Panc1 (cell line): ENCODE measurements around the gene CSK. TPM values are rescaled to one million over a fixed set of nuclear protein-coding genes. Genes with fewer than 3 reads are reported as not detected.

Experiments
- ATAC-seq: fragments of 200-7000 bp; cut with Tn5 transposase; 2 replicates; pipeline ENCODE4 v1.9.1; 2020; ENCODE audit warnings: mild to moderate bottlenecking, moderate library complexity
- BruUV-seq: library from RNA; stranded (reverse); fragments of 400-500 nt; replicated peaks from 2 replicates; lab custom pipeline; 2021; lab: Mats Ljungman, UMichigan
- CTCF ChIA-PET: fragments of 300-600 bp; sonication (Branson Sonifier 250); formaldehyde crosslinking; loops from one replicate; lab custom pipeline; 2022; ENCODE audit warnings: antibody characterized with exemption; lab: Charles Lee
- POLR2A ChIA-PET: fragments of 300-600 bp; sonication (Branson Sonifier 250); formaldehyde crosslinking; loops from one replicate; lab custom pipeline; 2022; ENCODE audit warnings: antibody characterized with exemption; lab: Charles Lee
- DNase-seq: peaks from one replicate; pipeline ENCODE4 v3.0.0-alpha.2; 2010; ENCODE audit warnings: low read depth, low spot score
- H3K27ac ChIP-seq: 2 replicates; pipeline ENCODE4 v1.5.1; 2011; ENCODE audit warnings: mild to moderate bottlenecking, low read length, inconsistent platforms
- H3K27me3 ChIP-seq: fragments of 200-500 bp; sonication (Bioruptor generic); 2 replicates; pipeline ENCODE4 v1.6.0; 2014; ENCODE audit warnings: low read length, inconsistent platforms; ENCODE audit not compliant: control insufficient read depth, insufficient read depth
- H3K36me3 ChIP-seq: fragments of 200-500 bp; sonication (Bioruptor generic); 2 replicates; pipeline ENCODE4 v1.5.1; 2014; ENCODE audit warnings: inconsistent platforms, mild to moderate bottlenecking, low read length, moderate library complexity; ENCODE audit not compliant: control insufficient read depth, insufficient read depth
- H3K4me1 ChIP-seq: 2 replicates; pipeline ENCODE4 v1.5.1; 2011; ENCODE audit warnings: inconsistent platforms, mild to moderate bottlenecking, low read length, moderate library complexity; ENCODE audit not compliant: control insufficient read depth, insufficient read depth
- H3K4me3 ChIP-seq, 2 experiments: 2 replicates each; pipeline ENCODE4 v1.5.1; 2011 to 2012; ENCODE audit warnings: low read depth in 2 of 2, low read length in 2 of 2, mild to moderate bottlenecking in 2 of 2, inconsistent platforms in 1 of 2, moderate library complexity in 1 of 2
- H3K9me3 ChIP-seq: fragments of 200-500 bp; sonication (Bioruptor generic); 2 replicates; pipeline ENCODE4 v1.5.1; 2014; ENCODE audit warnings: low read depth, mild to moderate bottlenecking, inconsistent platforms, low read length, moderate library complexity; ENCODE audit not compliant: control insufficient read depth, insufficient read depth
- CTCF ChIP-seq: fragments of 450-650 bp; IDR thresholded peaks from 2 replicates; pipeline ENCODE4 v1.5.1; 2017; ENCODE audit warnings: mild to moderate bottlenecking
- POLR2AphosphoS5 ChIP-seq: IDR thresholded peaks from 2 replicates; pipeline ENCODE4 v1.6.1; 2012; ENCODE audit warnings: mild to moderate bottlenecking, low read depth, low read length, moderate library complexity
- REST ChIP-seq, 2 experiments: IDR thresholded peaks; 2 replicates each; pipeline ENCODE4 v1.6.1; 2011 to 2012; ENCODE audit warnings: low read depth in 2 of 2, control low read depth in 1 of 2, low read length in 1 of 2, mild to moderate bottlenecking in 1 of 2, moderate library complexity in 1 of 2; ENCODE audit not compliant: insufficient read depth in 1 of 2
- SIN3A ChIP-seq: IDR thresholded peaks from 2 replicates; pipeline ENCODE4 v1.6.1; 2012; ENCODE audit warnings: low read depth, mild to moderate bottlenecking, low read length, moderate library complexity, borderline replicate concordance; ENCODE audit not compliant: insufficient read depth
- TCF7L2 ChIP-seq: IDR thresholded peaks from 2 replicates; pipeline ENCODE4 v1.6.1; 2011; ENCODE audit warnings: mild to moderate bottlenecking, low read depth, low read length, inconsistent platforms
- in situ Hi-C: cut with HindIII; loops from 2 replicates; pipeline ENCODE4 v1.10.0; 2016; ENCODE audit warnings: low sequenced_read_pairs, low pct_unique_long_range_greater_than_20kb
- intact Hi-C: fragments of 100-400 bp; cut with micrococcal nuclease; formaldehyde crosslinking; loops from one replicate; pipeline ENCODE4 v1.10.0; 2022; ENCODE audit not compliant: unreplicated experiment
- total RNA-seq: library from RNA; stranded (reverse); gene quantifications from one replicate; pipeline ENCODE4 v1.2.1, GENCODE V29; 2021; ENCODE audit not compliant: unreplicated experiment

The CSK gene
- total RNA-seq, 1 experiment from 2014 or later: 81.4 TPM

GRCh38 chr15:74777769-74778598 lies 3.9 kb upstream of the CSK start:
- no TSS peak for BruUV-seq
- no peak for TF ChIP-seq SIN3A
- TF ChIP-seq REST (IDR thresholded peaks at IDR 0.05; ENCODE audit: insufficient read depth in 1 of 2, low read depth in 2 of 2, low read length in 1 of 2): no peak
- TF ChIP-seq CTCF: no peak
- no peak for TF ChIP-seq TCF7L2
- TF ChIP-seq POLR2AphosphoS5: no peak
- H3K4me1 ChIP-seq: peaks cover 26% of the 10 kb centered on the region
- H3K27ac ChIP-seq: no peak overlapping the region
- H3K9me3 ChIP-seq: no peaks in the 10 kb centered on the region
- ChIA-PET POLR2A (no interaction called here), CTCF (interaction anchor here (0.5 to 1.3 kb wide), 3 partner anchors 9 to 145 kb away, joined by 3 to 6 read pairs (median 4); no protein-coding TSS in a partner anchor)
- no peaks in the 10 kb centered on the region for H3K27me3 ChIP-seq
- intact Hi-C loops (loop anchor here (10.0 kb wide), 2 partner anchors 57 to 177 kb away; partner anchors contain the start of gene RPP25), in situ Hi-C loops (no loop called here)
- ATAC-seq (no peak), DNase-seq (no peak)
- H3K4me3 ChIP-seq: no peak overlapping the region
- H3K36me3 ChIP-seq: peaks cover 3% of the 10 kb centered on the region; the same call in 1 of the 2 replicates

- ChIA-PET CTCF (interaction anchor here (1.0 to 1.3 kb wide), 3 partner anchors 9 to 146 kb away, joined by 4 to 6 read pairs (median 6); no protein-coding TSS in a partner anchor), POLR2A (no interaction called here)
- TF ChIP-seq CTCF (no peak), SIN3A (no peak), POLR2AphosphoS5 (no peak), REST (IDR thresholded peaks at IDR 0.05; ENCODE audit: insufficient read depth in 1 of 2, low read depth in 2 of 2, low read length in 1 of 2) (no peak), TCF7L2 (no peak)
- H3K27ac ChIP-seq: no peak overlapping the region
- ATAC-seq: no peak
- peaks cover 3% of the 10 kb centered on the region; the same call in 1 of the 2 replicates for H3K36me3 ChIP-seq
- no TSS peak for BruUV-seq
- H3K27me3 ChIP-seq: no peaks in the 10 kb centered on the region
- intact Hi-C loops: loop anchor here (10.0 kb wide), 2 partner anchors 56 to 176 kb away; partner anchors contain the start of gene RPP25
- H3K9me3 ChIP-seq: no peaks in the 10 kb centered on the region
- H3K4me3 ChIP-seq: no peak overlapping the region
- in situ Hi-C loops: no loop called here
- peaks cover 32% of the 10 kb centered on the region for H3K4me1 ChIP-seq
- DNase-seq: no peak
These were observed 3.3 kb upstream of the CSK start for GRCh38 chr15:74778599-74778970.
